HS-5 (cell line): Measurements from ENCODE around the gene NHS.

Experiments used
- DNase-seq: peaks from one replicate; pipeline ENCODE4 v3.0.0-alpha.2; 2012; ENCODE audit warnings: low read depth

Gene NHS

DNA sequence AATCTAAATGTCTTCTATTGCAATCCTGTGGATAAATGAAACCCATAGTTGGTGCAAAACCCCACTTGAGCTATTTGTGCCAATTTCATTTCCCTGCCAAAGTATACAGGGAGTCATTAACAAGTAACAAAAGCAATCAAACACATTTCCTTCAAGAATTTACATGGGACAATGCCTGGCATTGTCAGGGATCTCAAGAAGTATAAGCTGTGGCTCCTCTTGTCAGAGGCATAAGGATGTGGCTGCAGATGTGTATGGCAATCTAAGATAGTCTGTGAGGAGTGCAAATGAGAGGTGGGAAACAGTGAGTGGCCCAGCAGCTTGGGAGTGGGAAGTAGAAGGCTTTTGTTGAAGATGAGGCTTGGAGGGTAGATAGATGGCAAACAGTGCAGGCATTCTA, 304.3 kb downstream of the NHS start:
- no peak for DNase-seq

DNA sequence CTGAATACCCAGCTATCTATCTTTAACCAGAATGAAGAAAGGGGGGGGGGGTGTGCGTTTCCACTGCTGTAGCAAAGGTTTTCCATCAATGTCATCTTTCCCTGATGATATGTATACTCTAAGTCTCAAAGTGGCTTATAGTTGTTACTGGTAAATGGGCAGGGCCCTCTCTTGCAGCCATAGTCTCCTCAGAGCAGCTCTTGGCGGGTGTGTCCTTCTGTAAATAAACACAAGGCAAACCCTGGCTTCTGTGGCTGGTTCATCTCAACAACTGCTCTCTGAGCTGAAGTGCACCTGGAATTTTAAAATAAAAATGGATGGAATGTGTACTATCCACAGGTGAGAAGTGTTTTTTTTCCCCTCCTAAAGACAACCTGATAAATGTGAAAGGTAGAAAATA, 304.8 kb downstream of the NHS start:
- DNase-seq: no peak

DNA sequence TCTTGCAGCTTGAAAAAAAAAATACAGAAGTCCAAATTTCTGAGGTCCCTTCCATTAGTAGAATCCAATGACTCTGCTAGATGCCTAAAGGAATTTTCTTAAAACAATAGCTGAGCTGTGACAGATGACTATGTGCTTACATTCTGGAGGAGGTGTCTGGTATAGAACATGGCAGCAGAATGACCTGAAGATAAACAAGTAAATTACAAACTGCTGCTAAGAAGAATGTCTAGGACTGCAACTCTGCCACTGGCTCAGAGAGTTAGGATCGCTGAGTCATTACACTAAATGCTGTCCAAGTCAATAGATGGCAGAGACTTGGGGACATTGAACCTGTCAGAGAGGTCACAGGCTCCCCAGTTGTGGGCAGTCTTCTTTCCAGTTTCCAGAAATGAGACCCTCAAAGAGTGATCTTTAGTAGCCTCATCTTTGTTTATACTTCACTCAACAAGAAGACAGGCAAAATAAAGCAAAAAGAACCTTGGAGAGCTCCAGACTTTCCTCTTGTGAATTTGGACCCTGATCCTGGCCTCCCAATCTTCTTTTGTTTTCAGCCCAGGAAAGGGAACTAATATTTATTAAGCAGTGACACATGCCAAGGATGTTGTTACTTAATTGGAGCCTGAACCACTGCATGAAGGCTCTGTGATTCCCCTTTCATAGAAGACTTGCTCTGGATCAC, 305.9 kb downstream of the NHS start:
- DNase-seq: no peak

- DNase-seq: no peak
These were observed 307.3 kb downstream of the NHS start for GRCh38 chrX:17682259-17682658.

- no peak for DNase-seq
These were observed 310.0 kb downstream of the NHS start for GRCh38 chrX:17685026-17685425.

DNA sequence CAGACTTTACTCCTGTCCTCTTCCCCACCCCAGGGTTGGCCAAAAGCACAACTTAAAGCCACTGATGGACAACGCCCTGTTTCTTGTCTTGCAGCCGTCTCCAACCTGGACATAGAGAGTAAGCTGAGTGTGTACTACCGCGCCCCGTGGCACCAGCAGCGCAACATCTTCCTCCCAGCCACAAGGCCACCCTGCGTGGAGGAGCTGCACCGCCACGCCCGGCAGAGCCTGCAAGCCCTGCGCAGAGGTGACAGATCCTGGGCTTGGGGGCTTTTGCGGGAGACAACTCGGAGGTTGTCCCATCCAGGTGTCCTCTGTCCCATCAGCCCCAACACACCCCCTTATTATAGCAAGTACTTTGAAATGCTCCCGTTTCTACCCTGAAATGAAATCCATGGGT, 312.6 kb downstream of the NHS start:
- no peak for DNase-seq

- DNase-seq: no peak
These were observed 315.0 kb downstream of the NHS start for GRCh38 chrX:17689971-17690409.

GRCh38 chrX:17692709-17693346, 317.8 kb downstream of the NHS start:
- DNase-seq: no peak

- DNase-seq: no peak
These were observed 322.2 kb downstream of the NHS start for GRCh38 chrX:17697191-17697590.

DNA sequence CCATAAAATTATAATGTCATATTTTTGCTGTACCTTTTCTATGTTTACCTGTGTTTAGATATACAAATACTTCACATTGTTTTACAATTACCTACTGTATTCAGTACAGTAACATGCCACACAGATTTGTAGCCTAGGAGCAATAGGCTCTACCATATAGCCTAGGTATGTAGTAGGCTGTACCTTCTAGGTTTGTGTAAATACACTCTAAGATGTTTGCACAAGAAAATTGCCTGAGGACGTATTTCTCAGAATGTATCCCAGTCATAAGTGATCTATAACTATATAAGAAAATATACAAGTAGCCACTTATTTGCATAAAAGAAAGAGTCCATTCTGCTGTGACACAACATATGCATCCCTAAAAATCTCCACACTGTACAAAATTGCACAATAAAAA, 326.0 kb downstream of the NHS start:
- DNase-seq: no peak

- no peak for DNase-seq
These were observed 328.2 kb downstream of the NHS start for GRCh38 chrX:17703201-17703600.

DNA sequence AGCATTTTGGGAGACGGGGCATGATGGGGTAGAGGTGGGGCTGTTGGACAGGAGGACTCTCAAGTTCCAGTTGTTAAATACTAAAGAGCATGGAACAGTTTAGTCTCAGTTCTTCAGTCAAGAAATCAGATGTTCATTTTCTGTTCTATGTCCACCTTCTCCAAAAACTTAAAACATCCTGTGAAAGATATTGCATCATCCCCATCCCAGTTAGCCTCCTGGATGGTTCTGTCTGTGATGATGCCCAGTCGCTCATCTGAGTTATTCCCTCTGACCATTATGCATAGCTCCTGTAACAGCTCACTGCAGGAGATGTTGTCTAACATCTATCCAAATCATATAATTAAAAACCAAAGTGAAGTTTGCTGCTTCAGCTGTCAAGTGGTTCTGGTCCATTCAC, 330.2 kb downstream of the NHS start:
- no peak for DNase-seq

DNA sequence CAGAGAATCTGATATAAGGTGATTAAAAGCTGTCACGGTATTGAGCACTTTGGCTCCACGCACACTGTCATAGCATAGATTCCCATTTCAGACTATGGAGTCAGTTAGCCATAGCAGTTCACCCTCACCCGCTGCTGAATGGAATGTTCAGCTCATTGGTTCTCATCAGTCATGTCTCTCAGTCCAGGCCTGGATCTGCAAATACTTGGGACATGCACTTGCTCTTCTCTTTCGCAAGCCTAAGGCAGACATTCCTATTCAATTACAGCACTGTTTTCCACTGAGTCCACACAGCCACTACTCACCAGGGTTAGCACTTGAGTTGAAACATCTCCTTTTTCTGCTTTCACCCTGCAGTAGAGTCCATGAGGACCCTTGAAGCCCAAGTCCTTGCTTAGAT, 331.7 kb downstream of the NHS start:
- DNase-seq: peak; percentile 40

GRCh38 chrX:17707731-17708130, 332.7 kb downstream of the NHS start:
- DNase-seq: no peak

DNA sequence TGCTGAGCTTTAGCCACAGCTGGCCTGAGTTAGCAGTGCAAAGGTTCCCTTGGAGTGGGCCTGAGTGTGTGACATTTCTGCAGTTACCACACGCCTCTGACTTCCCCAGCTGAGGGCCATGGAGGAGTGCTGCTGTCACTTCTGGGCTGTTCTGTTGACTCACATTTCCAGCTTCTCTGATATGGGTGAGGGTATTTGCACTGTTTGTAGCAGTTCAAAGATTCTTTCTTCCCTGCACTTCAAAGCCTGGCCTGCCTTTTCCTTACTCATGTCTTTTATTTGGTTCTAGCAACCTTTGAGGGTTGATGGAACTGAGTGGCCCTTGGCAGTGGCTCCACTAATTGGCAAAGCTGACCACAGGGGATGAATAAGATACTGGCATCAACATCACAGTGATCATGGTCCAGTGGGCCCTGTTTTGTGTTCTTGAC, 335.9 kb downstream of the NHS start:
- DNase-seq: no peak

DNA sequence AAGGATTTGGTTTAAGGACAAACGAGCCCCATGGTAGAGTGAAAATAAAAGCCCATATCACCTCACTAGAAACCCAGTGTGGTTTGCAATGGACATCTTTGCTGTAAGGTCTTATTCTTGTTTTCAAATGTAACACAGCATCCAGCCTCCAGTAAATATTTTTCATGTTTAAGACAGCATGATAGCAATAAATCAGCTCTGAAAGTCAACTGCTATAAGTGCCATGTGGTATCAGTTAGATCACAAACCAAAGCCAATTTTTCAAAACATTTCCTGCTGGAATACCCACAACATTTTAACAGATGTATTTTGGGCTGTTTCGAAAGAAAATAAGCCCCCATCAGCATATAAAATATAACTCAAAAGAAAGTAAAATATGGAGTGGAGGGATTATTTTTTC, 338.3 kb downstream of the NHS start:
- no peak for DNase-seq

DNA sequence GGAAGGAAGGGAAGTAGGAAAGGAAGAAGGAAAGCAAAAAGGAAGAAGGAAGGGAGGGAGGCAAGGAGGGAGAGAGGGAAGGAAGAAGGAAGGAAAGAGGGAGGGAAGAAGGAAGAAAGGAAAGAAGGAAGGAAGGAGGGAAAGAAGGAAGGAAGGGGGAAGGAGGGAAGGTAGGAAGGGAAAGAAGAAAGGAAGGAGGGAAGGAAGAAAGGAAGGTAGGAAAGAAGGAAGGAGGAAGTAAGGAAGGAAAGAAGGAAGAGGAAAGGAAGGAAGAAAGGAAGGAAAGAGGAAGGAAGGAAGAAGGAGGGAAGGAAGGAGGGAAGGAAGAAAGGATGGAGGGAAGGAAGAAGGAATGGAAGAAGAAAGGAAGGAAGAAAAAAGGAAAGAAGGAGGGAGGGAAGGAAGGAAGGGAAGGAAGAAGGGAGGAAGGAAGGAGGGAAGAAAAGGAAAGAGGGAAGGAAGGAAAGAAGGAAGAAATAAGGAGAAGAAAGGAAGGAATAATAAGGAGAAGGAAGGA, 343.7 kb downstream of the NHS start:
- DNase-seq: no peak

DNA sequence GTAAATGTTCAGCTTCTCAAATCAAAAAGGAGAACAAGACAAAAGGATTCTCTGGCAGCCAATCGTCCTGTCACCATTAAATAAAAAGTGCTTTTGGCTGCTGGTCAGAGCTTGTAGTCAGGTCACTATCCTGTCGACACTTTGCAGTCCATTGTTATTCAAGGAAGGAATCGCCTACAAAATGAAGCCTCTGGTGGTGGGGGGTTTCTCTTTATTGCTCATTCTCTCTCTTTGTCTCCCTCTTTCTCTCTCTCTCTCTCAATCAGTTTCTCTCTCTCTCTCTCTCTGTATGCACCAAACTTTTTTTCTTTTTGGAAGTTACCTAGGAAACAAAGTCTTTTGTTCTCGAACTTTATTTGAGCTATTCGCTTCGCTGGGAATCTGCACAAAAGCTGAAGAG, 344.7 kb downstream of the NHS start:
- DNase-seq: no peak

DNA sequence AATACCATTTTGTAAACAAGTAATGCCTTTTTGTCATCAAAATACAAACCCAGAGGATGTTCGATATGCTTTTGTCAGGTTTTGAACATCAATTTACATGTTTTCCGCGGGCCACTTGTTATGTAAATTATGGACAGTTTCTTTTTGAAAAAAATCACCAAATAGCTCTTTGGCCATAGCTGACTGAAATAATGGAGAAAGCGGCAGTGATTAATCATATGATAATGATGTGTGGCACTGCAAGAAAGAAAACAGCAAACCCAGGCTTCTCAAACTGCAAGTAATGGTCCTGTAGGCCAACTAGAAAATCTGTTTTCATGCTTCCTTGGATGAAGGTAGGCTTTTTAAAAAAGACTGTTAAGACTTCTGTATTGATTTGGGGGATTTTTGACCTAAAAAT, 346.7 kb downstream of the NHS start:
- no peak for DNase-seq

GRCh38 chrX:17725181-17725580, 350.2 kb downstream of the NHS start:
- DNase-seq: no peak

DNA sequence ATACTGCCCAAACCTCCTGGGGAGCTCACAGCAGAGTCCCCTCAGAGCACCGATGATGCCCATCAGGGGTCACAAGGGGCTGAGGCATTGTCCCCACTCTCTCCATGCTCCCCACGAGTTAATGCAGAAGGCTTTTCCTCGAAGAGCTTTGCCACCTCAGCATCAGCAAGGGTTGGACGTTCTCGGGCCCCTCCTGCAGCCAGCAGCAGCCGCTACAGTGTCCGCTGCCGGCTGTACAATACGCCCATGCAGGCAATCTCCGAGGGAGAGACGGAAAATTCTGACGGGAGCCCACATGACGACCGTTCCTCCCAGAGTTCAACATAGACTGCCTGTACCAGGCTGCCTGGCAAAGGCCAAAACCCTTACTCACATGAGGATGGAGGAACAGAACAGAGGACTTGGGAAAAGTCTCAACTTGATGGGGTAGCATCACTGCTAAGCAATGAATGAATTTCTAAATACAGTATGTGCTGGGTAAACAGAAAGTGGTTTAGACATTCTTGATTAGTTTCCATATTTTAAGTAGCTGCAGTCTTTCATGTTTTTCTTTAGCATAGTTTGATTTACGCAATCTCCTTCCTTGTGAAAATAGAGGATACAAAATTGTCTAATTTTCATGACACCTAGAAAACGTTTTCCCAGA, 357.3 kb downstream of the NHS start:
- no peak for DNase-seq

- DNase-seq: no peak
These were observed 360.4 kb downstream of the NHS start for GRCh38 chrX:17735406-17735805.

- no peak for DNase-seq
These were observed 361.5 kb downstream of the NHS start for GRCh38 chrX:17736478-17736855.
